Mononuclear cell (primary cell): ENCODE results near the gene CDH13. TPM values are rescaled to one million over a fixed set of nuclear protein-coding genes. Genes with fewer than 3 reads are reported as not detected.

Experiments used
- H3K27me3 ChIP-seq: 2 replicates; pipeline ENCODE4 v1.6.0; 2011; ENCODE audit warnings: low read length, control low read depth; ENCODE audit not compliant: insufficient read depth
- H3K4me1 ChIP-seq: 2 replicates; pipeline ENCODE4 v1.5.1; 2011; ENCODE audit warnings: mild to moderate bottlenecking, low read length, control low read depth; ENCODE audit not compliant: insufficient read depth
- H3K4me3 ChIP-seq: 2 replicates; pipeline ENCODE4 v1.5.1; 2011; ENCODE audit warnings: mild to moderate bottlenecking, low read length, moderate library complexity
- H3K9me3 ChIP-seq: 2 replicates; pipeline ENCODE4 v1.5.1; 2011; ENCODE audit warnings: low read depth, mild to moderate bottlenecking, control low read depth, low read length
- total RNA-seq: library from RNA; depleted of rRNA; stranded (reverse); fragments of >200 nt; gene quantifications from one replicate; pipeline ENCODE4 v1.2.3, GENCODE V29; 2012

The CDH13 gene
- total RNA-seq, 1 donor, result 0.10 TPM

- no peaks in the 10 kb centered on the region for H3K27me3 ChIP-seq
- no peaks in the 10 kb centered on the region for H3K9me3 ChIP-seq
- no peak overlapping the region for H3K4me3 ChIP-seq
- H3K4me1 ChIP-seq, result no peaks in the 10 kb centered on the region
Measured at GRCh38 chr16:83794860-83795554, 1168.2 kb downstream of the CDH13 start.

DNA sequence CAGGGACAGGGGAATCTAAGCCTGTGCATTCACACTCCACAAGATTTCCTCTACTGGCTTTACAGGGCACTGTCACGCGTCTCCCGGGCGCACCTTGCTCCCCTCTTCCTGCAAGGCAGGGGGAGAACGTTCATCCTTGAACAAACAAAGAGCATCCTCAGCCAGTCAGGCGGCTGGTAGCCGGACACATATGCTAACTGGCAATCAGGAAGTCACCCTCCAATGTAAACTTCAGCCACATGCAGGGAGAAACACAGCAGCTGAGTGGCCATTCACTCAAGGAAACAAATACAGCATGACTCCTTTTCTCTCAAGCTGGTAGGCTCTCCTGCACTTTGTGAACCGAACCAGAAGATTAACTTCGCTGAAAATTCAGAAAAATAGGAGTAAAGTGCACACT is 1170.2 kb downstream of the CDH13 start:
- Histone ChIP-seq H3K4me3 (no peak overlapping the region), H3K27me3 (no peaks in the 10 kb centered on the region), H3K4me1 (no peaks in the 10 kb centered on the region), H3K9me3 (no peaks in the 10 kb centered on the region)

- H3K27me3 ChIP-seq, result no peaks in the 10 kb centered on the region
- no peak overlapping the region for H3K4me3 ChIP-seq
- no peaks in the 10 kb centered on the region for H3K9me3 ChIP-seq
- H3K4me1 ChIP-seq, result peaks cover 5% of the 10 kb centered on the region
Measured at GRCh38 chr16:83799336-83799735, 1172.6 kb downstream of the CDH13 start.

DNA sequence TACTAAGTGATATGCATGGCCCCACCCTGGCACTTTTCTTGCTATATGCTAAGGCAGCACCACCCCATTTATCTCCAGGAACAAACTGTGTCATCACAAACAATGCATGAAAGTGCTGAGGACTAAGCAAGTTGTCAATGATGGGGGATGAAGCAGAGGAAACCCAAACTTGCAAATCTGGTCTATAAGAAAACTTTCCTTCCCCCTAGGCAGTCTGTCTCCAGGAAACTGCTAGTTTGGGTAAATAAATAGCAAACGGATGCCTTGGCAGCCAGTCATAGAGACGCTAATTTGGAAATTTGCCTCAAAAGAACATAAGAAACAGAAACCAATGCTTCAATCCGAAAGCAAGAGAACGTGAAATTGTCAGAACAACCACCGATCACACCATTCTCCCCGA is 1175.4 kb downstream of the CDH13 start:
- H3K4me3 ChIP-seq, result no peak overlapping the region
- no peaks in the 10 kb centered on the region for H3K27me3 ChIP-seq
- H3K9me3 ChIP-seq, result no peaks in the 10 kb centered on the region
- H3K4me1 ChIP-seq, result peaks cover 33% of the 10 kb centered on the region

GRCh38 chr16:83802554-83803205 is 1175.9 kb downstream of the CDH13 start:
- Histone ChIP-seq H3K4me1 (peaks cover 38% of the 10 kb centered on the region), H3K4me3 (no peak overlapping the region), H3K9me3 (no peaks in the 10 kb centered on the region), H3K27me3 (no peaks in the 10 kb centered on the region)

DNA sequence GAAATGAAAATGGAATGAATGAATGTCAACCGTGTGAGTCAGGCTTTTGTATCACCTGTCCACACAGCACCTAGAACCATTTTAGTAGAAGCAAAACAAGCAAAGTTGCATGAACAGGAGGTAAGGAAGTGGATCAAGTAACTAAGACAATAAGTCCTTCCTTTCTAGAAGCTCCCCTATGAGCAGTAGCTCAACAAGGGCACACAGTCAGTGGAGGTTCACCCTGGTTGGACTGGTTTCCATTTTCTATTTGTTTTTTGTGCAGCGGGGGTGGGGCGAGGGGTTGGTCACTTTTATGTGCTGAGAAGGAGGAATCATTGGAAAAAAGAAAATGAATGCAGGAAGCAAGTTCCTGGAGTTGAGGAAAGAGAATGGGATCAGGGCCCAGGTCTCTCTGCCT is 1177.0 kb downstream of the CDH13 start:
- Histone ChIP-seq H3K4me3 (no peak overlapping the region), H3K9me3 (no peaks in the 10 kb centered on the region), H3K27me3 (no peaks in the 10 kb centered on the region), H3K4me1 (peaks cover 43% of the 10 kb centered on the region)

- Histone ChIP-seq H3K4me3 (no peak overlapping the region), H3K4me1 (peaks cover 49% of the 10 kb centered on the region), H3K9me3 (no peaks in the 10 kb centered on the region), H3K27me3 (no peaks in the 10 kb centered on the region)
Measured at GRCh38 chr16:83804366-83804765, 1177.6 kb downstream of the CDH13 start.

- H3K27me3 ChIP-seq, result no peaks in the 10 kb centered on the region
- no peaks in the 10 kb centered on the region for H3K9me3 ChIP-seq
- H3K4me3 ChIP-seq, result no peak overlapping the region
- H3K4me1 ChIP-seq, result peaks cover 63% of the 10 kb centered on the region
Measured at GRCh38 chr16:83806036-83806435, 1179.3 kb downstream of the CDH13 start.

GRCh38 chr16:83806731-83807130 is 1180.0 kb downstream of the CDH13 start:
- H3K4me3 ChIP-seq, result no peak overlapping the region
- peaks cover 63% of the 10 kb centered on the region for H3K4me1 ChIP-seq
- H3K9me3 ChIP-seq, result no peaks in the 10 kb centered on the region
- no peaks in the 10 kb centered on the region for H3K27me3 ChIP-seq

DNA sequence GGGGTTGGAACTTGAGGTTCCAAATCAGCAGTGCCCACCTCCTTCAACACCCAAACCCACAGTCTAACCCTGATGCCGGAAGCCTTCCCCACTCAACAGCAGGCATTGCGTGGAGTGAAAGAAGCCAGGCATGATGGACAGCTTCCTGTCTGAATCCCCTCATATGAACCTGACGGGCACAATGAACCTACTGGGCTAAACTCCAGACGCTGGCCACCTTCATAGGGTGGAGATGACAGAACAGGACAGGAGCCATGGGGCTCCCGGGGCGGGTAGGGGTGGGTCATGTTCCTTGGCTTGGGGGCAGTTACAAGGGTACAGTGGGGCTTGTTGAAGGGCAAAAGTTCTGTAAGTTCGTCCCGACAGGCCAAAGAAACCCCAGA is 1180.5 kb downstream of the CDH13 start:
- Histone ChIP-seq H3K27me3 (no peaks in the 10 kb centered on the region), H3K4me1 (peaks cover 63% of the 10 kb centered on the region), H3K4me3 (no peak overlapping the region), H3K9me3 (no peaks in the 10 kb centered on the region)

- Histone ChIP-seq H3K9me3 (no peaks in the 10 kb centered on the region), H3K4me1 (peaks cover 58% of the 10 kb centered on the region), H3K27me3 (no peaks in the 10 kb centered on the region), H3K4me3 (peak within 1 kb of the TSS; percentile 99)
Measured at GRCh38 chr16:83807710-83808572, 1181.2 kb downstream of the CDH13 start, which contains the start of gene HSBP1. Gene HSBP1 (plus strand): TSS chr16:83807978. CDS start chr16:83808077, 99 bp downstream.

DNA sequence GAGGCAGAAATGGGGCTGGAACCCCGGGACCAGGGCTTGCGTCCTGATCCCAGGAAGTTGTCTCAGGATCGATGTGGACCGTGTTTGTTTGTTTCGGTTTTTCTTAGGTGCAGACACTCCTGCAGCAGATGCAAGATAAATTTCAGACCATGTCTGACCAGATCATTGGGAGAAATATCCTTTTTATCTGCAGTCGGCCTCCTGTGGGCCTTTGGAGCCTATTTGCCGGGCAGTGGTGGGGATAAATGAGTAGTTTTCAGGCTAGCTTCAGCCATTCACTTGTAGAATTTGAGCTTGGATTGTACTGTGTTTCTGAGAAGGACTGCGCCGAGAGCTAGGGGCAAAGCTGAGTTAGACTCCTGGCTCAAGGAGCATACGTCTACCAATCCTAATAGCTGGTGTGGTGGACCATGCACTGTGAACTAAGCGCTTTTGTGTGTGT is 1181.8 kb downstream of the CDH13 start:
- H3K9me3 ChIP-seq, result no peaks in the 10 kb centered on the region
- H3K27me3 ChIP-seq, result no peaks in the 10 kb centered on the region
- H3K4me1 ChIP-seq, result peaks cover 58% of the 10 kb centered on the region
- peak overlapping the region; percentile 99 for H3K4me3 ChIP-seq

DNA sequence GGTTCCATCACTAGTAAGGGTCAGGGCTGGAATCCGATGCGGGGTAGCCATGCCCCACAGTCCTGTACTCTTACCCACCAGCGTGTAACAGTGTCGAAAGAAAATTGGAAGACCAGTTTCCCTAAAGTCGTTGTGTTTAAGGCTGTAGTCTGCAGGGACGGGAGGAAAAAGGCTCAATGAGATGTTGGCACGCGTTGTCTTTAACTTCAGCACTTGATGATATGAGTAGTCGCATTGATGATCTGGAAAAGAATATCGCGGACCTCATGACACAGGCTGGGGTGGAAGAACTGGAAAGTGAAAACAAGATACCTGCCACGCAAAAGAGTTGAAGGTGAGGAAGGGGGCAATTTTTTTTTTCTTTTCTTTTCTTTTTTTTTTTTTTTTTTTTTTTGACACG is 1182.3 kb downstream of the CDH13 start:
- H3K27me3 ChIP-seq, result no peaks in the 10 kb centered on the region
- peaks cover 59% of the 10 kb centered on the region for H3K4me1 ChIP-seq
- peak overlapping the region; percentile 99 for H3K4me3 ChIP-seq
- H3K9me3 ChIP-seq, result no peaks in the 10 kb centered on the region

GRCh38 chr16:83810901-83811300 is 1184.1 kb downstream of the CDH13 start:
- Histone ChIP-seq H3K4me3 (no peak overlapping the region), H3K27me3 (no peaks in the 10 kb centered on the region), H3K9me3 (no peaks in the 10 kb centered on the region), H3K4me1 (peaks cover 47% of the 10 kb centered on the region)
